ENCODE data around the gene FAM163B.

Gene FAM163B

DNA sequence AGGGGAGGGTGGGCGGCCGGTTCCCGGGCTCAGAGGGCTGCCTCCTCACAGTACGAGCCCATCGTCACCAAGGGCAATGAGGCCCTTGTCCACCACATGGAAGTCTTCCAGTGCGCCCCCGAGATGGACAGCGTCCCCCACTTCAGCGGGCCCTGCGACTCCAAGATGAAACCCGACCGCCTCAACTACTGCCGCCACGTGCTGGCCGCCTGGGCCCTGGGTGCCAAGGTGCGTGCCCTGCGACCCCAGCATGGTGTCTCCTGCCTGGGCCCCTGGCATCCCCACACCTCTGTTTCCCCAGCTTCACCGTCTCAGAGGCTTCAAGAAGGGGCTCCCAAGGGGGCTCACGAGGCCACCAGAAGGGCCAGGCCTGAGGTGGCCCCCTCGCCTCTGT is 34.2 kb upstream of the FAM163B start:
- no peak for TF ChIP-seq CTCF (IDR thresholded peaks at IDR 0.05; ENCODE audit: borderline replicate concordance, insufficient read depth, low read depth, low read length)
- no peak overlapping the region for H3K4me3 ChIP-seq (ENCODE audit: low read depth, low read length)

DNA sequence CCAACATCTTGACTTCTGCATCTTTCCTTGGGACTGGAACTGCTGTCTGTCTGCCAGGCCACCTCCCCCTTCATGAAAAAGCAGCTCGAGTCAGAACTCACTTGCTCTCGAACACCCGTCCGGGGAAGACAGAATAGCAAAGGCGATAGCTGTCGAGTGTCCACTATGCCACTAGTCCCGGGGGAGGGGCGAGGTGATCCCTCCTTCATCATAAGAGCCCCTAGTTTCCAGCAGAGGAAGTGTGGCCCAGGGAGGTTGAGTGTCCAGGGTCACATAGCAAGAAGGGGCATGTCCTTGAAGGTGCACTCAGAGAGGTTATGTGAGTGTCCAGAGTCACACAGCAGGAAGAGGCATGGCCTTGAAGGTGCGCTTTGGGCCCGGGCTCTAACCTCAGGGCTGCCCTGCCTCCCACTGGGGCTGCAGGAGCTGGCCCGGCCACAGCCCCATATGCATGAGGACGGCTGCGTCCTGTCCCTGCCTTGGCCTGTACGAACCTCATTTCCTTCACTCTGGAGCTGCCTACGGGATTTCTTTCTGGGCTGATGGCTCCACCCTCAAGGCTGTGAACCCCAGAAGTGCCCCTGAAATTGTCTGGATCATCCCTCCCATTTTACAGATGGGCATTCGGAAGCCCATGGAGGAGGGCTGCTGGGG is 33.6 kb upstream of the FAM163B start:
- no peak for TF ChIP-seq CTCF (IDR thresholded peaks at IDR 0.05; ENCODE audit: borderline replicate concordance, insufficient read depth, low read depth, low read length)
- H3K4me3 ChIP-seq (ENCODE audit: low read depth, low read length), result no peak overlapping the region

- no peak for TF ChIP-seq CTCF (IDR thresholded peaks at IDR 0.05; ENCODE audit: borderline replicate concordance, insufficient read depth, low read depth, low read length)
- no peak overlapping the region for H3K4me3 ChIP-seq (ENCODE audit: low read depth, low read length)
Measured at GRCh38 chr9:133641861-133642595, 32.8 kb upstream of the FAM163B start.

GRCh38 chr9:133641396-133641655 is 32.1 kb upstream of the FAM163B start:
- no peak overlapping the region for H3K4me3 ChIP-seq (ENCODE audit: low read depth, low read length)
- no peak for TF ChIP-seq CTCF (IDR thresholded peaks at IDR 0.05; ENCODE audit: borderline replicate concordance, insufficient read depth, low read depth, low read length)

DNA sequence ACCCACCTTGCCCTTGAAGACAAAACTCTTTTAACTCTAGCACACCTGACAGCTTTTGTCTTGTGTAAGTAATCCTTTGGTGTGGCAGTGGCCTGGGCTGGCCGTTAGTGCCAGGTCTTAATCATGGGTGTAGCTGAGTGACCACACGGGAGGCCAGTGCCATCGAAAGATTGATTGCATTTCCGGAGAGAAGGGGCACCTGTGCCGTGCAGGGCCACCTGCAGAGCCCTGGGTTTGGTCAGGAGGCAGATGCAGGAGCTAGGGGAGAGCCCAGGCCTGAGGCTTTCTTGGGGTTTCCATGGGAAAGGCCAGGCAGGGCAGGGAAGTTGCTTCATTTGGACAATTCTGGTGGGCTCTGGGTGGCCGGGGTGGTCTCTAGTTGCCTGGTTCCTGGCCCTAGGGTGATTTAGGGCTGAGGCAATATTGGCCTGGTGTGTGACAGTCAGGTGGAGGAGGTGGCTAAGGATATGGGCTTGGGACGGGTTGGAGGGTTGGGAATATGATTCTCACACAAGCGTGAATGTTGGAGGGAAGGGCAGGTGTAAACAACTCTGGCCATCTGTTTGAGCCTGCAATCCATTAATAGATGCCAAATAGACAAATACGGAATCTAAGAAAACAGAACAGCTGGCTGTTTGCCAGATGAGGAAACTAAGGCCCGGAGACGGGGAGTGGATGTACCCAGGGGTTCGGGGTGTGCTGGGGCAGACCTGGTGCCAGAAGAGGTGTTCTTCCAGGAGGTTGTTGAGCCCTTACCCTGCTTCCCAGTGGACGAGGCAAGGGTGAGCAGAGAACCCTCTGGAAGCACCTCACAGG is 31.6 kb upstream of the FAM163B start:
- no peak for TF ChIP-seq CTCF (IDR thresholded peaks at IDR 0.05; ENCODE audit: borderline replicate concordance, insufficient read depth, low read depth, low read length)
- H3K4me3 ChIP-seq (ENCODE audit: low read depth, low read length), result no peak overlapping the region

- H3K4me3 ChIP-seq (ENCODE audit: low read depth, low read length), result no peak overlapping the region
- TF ChIP-seq CTCF (IDR thresholded peaks at IDR 0.05; ENCODE audit: borderline replicate concordance, insufficient read depth, low read depth, low read length), result no peak
Measured at GRCh38 chr9:133640160-133640559, 31.0 kb upstream of the FAM163B start.
